Panc1 (cell line): ENCODE results near the gene PDE11A.

Source experiments
- CTCF ChIP-seq: fragments of 450-650 bp; IDR thresholded peaks from 2 replicates; pipeline ENCODE4 v1.5.1; 2017; ENCODE audit warnings: mild to moderate bottlenecking
- POLR2AphosphoS5 ChIP-seq: IDR thresholded peaks from 2 replicates; pipeline ENCODE4 v1.6.1; 2012; ENCODE audit warnings: mild to moderate bottlenecking, low read depth, low read length, moderate library complexity
- REST ChIP-seq, 2 experiments: IDR thresholded peaks; 2 replicates each; pipeline ENCODE4 v1.6.1; 2011 to 2012; ENCODE audit warnings: low read depth in 2 of 2, control low read depth in 1 of 2, low read length in 1 of 2, mild to moderate bottlenecking in 1 of 2, moderate library complexity in 1 of 2; ENCODE audit not compliant: insufficient read depth in 1 of 2
- TCF7L2 ChIP-seq: IDR thresholded peaks from 2 replicates; pipeline ENCODE4 v1.6.1; 2011; ENCODE audit warnings: mild to moderate bottlenecking, low read depth, low read length, inconsistent platforms

GRCh38 chr2:178082408-178083045 lies 9.9 kb upstream of the PDE11A start:
- TF ChIP-seq REST (IDR thresholded peaks at IDR 0.05; ENCODE audit: insufficient read depth in 1 of 2, low read depth in 2 of 2, low read length in 1 of 2) (no peak), CTCF (no peak), TCF7L2 (no peak), POLR2AphosphoS5 (no peak)
